SU-DHL-6 (cell line): Measurements from ENCODE around the gene CFAP45.

Experiments
- H2AFZ ChIP-seq: fragments of 200-600 bp; sonication (generic); 2 replicates; pipeline ENCODE4 v1.6.1; 2014; ENCODE audit warnings: low read depth, mild to moderate bottlenecking, moderate library complexity, mixed read lengths, antibody characterized with exemption, low read length; ENCODE audit not compliant: severe bottlenecking
- H3F3A ChIP-seq: fragments of 200-600 bp; shearing (Covaris generic); 2 replicates; pipeline ENCODE4 v1.6.0; 2016; ENCODE audit warnings: antibody characterized with exemption, mild to moderate bottlenecking; ENCODE audit not compliant: insufficient read depth
- H3K27ac ChIP-seq: fragments of 200-600 bp; sonication (generic); 2 replicates; pipeline ENCODE4 v1.5.1; 2016; ENCODE audit warnings: low read depth, mild to moderate bottlenecking, low read length, moderate library complexity, mixed read lengths
- H3K27me3 ChIP-seq: fragments of 200-600 bp; sonication (generic), shearing (Covaris generic); 2 replicates; pipeline ENCODE4 v1.6.0; 2014; ENCODE audit warnings: mild to moderate bottlenecking, low read length
- H3K36me3 ChIP-seq: fragments of 200-600 bp; sonication (generic); 2 replicates; pipeline ENCODE4 v1.6.1; 2014; ENCODE audit warnings: mild to moderate bottlenecking, low read length, mixed read lengths
- H3K4me2 ChIP-seq: fragments of 300-600, 200-600 bp; shearing (Covaris generic), sonication (generic); 2 replicates; pipeline ENCODE4 v1.6.0; 2014; ENCODE audit warnings: low read length, low read depth, mild to moderate bottlenecking; ENCODE audit not compliant: poor library complexity, severe bottlenecking
- H3K4me3 ChIP-seq: fragments of 200-600 bp; sonication (generic); 2 replicates; pipeline ENCODE4 v1.5.1; 2014; ENCODE audit warnings: antibody characterized with exemption, low read length, mild to moderate bottlenecking, mixed read lengths; ENCODE audit not compliant: insufficient read depth, poor library complexity, severe bottlenecking
- H3K79me2 ChIP-seq: fragments of 200-600 bp; sonication (generic); 2 replicates; pipeline ENCODE4 v1.6.1; 2014; ENCODE audit warnings: mild to moderate bottlenecking, low read length, moderate library complexity; ENCODE audit not compliant: insufficient read depth
- H3K9ac ChIP-seq: fragments of 200-600 bp; sonication (generic); 2 replicates; pipeline ENCODE4 v1.7.0; 2014; ENCODE audit warnings: mild to moderate bottlenecking, low read length
- H3K9me2 ChIP-seq: fragments of 200-600 bp; sonication (generic); replicated peaks from 2 replicates; pipeline ENCODE4 v1.6.1; 2014; ENCODE audit warnings: low read length; ENCODE audit not compliant: insufficient read depth
- H3K9me3 ChIP-seq: fragments of 200-600 bp; sonication (generic); 2 replicates; pipeline ENCODE4 v1.6.1; 2014; ENCODE audit warnings: low read length, mixed read lengths; ENCODE audit not compliant: insufficient read depth
- H4K20me1 ChIP-seq: fragments of 200-600 bp; sonication (generic); 2 replicates; pipeline ENCODE4 v1.6.1; 2014; ENCODE audit warnings: low read depth, mild to moderate bottlenecking, antibody characterized with exemption, low read length, moderate library complexity, mixed read lengths
- CTCF ChIP-seq: fragments of 200-600 bp; sonication (generic); IDR thresholded peaks from one replicate; pipeline ENCODE4 v1.5.1; 2017; ENCODE audit warnings: antibody characterized with exemption, mild to moderate bottlenecking, low read length, moderate library complexity; ENCODE audit not compliant: insufficient read depth, poor library complexity, severe bottlenecking
- EZH2phosphoT487 ChIP-seq: fragments of 200-600 bp; sonication (generic), shearing (Covaris generic); conservative IDR thresholded peaks from 2 replicates; pipeline ENCODE4 v1.6.1; 2018; ENCODE audit warnings: mild to moderate bottlenecking, antibody characterized with exemption, low read length, moderate library complexity, mixed read lengths

CFAP45 gene

GRCh38 chr1:159853417-159854115 is 46.4 kb downstream of the CFAP45 start:
- no peak overlapping the region for H2AFZ ChIP-seq
- H3K4me3 ChIP-seq, result no peak overlapping the region
- H3K27ac ChIP-seq, result no peak overlapping the region
- H3K9ac ChIP-seq, result no peak overlapping the region
- H3K36me3 ChIP-seq, result no peaks in the 10 kb centered on the region
- H3K27me3 ChIP-seq, result no peaks in the 10 kb centered on the region
- H3K9me3 ChIP-seq, result no peaks in the 10 kb centered on the region
- TF ChIP-seq EZH2phosphoT487 (no peak), CTCF (no peak)
- H3F3A ChIP-seq, result no peaks in the 10 kb centered on the region
- no peaks in the 10 kb centered on the region for H3K9me2 ChIP-seq
- H4K20me1 ChIP-seq, result no peaks in the 10 kb centered on the region
- no peaks in the 10 kb centered on the region for H3K79me2 ChIP-seq
- no peak overlapping the region for H3K4me2 ChIP-seq

- Histone ChIP-seq H3K9me3 (no peaks in the 10 kb centered on the region), H3K79me2 (no peaks in the 10 kb centered on the region), H3K36me3 (no peaks in the 10 kb centered on the region), H3K27ac (no peak overlapping the region), H3K4me3 (no peak overlapping the region), H3K9me2 (no peaks in the 10 kb centered on the region), H3K27me3 (no peaks in the 10 kb centered on the region), H4K20me1 (no peaks in the 10 kb centered on the region), H2AFZ (no peak overlapping the region), H3K9ac (no peak overlapping the region), H3F3A (no peaks in the 10 kb centered on the region), H3K4me2 (no peak overlapping the region)
- TF ChIP-seq CTCF (no peak), EZH2phosphoT487 (no peak)
Measured at GRCh38 chr1:159851407-159851806, 48.6 kb downstream of the CFAP45 start.

DNA sequence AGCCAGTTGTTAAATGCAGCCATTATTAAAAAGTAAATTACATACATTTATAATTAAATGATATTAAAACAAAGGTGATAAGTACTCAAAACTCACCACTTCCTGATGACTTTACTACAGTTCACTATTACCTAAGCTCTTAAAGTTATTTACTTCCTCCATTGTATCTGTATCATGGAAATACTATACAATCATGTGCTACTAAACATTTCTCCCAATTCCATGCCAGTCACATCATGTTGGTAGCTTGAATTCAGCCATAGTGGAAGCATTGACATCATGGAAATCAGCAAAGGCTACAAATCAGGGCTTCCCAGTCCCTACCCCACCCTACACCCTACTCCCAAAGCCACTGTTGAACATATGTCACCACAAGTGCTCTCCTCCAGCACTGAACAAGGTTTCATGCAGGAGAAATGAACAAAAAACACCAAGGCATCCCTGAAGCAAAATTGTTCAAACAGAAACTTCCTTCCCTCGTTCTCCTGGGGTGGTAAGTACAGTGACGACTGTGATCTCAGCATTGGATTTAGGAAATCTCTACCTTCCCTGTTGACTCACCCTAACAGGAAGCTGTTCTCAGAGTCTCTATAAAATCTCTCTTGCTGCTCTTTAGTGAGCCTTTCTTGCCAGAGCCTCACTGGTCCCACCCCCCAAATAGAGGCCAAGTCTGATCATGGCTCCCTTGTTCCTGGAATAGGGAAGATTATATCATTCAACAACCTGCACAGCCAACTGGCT is 50.2 kb downstream of the CFAP45 start:
- Histone ChIP-seq H3K27me3 (no peaks in the 10 kb centered on the region), H2AFZ (no peak overlapping the region)

More for the DNA sequence above, 50.2 kb downstream of the CFAP45 start:
- Histone ChIP-seq H3K9me2 (no peaks in the 10 kb centered on the region), H3K4me2 (no peak overlapping the region), H4K20me1 (no peaks in the 10 kb centered on the region), H3F3A (no peaks in the 10 kb centered on the region), H3K79me2 (no peaks in the 10 kb centered on the region), H3K9me3 (no peaks in the 10 kb centered on the region), H3K4me3 (no peak overlapping the region), H3K9ac (no peak overlapping the region), H3K36me3 (no peaks in the 10 kb centered on the region), H3K27ac (no peak overlapping the region)
- TF ChIP-seq CTCF (no peak), EZH2phosphoT487 (no peak)
